A549 (cell line): Measurements from ENCODE around the gene SEPTIN1. TPM values are rescaled to one million over a fixed set of nuclear protein-coding genes. Genes with fewer than 3 reads are reported as not detected.

Source experiments
- ATAC-seq, 2 experiments: fragments of 200-7000 bp in 1 of 2; fragments of >200 bp in 1 of 2; cut with Nextera tagmentation in 1 of 2; cut with Tn5 transposase in 1 of 2; 3 replicates each; pipeline versions ENCODE4 v1.8.0 to v1.9.1; 2018 to 2020; ENCODE audit warnings: mild to moderate bottlenecking in 1 of 2, moderate library complexity in 1 of 2
- CTCF ChIA-PET: fragments of 300-600 bp; sonication (Branson Sonifier 250); formaldehyde crosslinking; extraction: SDS; loops from one replicate; lab custom pipeline; 2021; ENCODE audit warnings: antibody characterized with exemption, inconsistent platforms; lab: Yijun Ruan, JAX
- POLR2A ChIA-PET: fragments of 350-600 bp; formaldehyde crosslinking; extraction: SDS; loops from one replicate; lab custom pipeline; 2021; ENCODE audit warnings: antibody characterized with exemption, inconsistent platforms; lab: Yijun Ruan, JAX
- DNase-seq, 2 experiments: peaks; one replicate each; pipeline versions ENCODE4 v3.0.0 to v3.0.0-alpha.2; 2011 to 2016; ENCODE audit warnings: low read depth in 1 of 2, low spot score in 1 of 2
- FAIRE-seq: peaks from 2 replicates; lab custom pipeline; 2011; peaks lifted over from hg19 to GRCh38; lab: Jason Lieb, UNC
- H3K27ac ChIP-seq, 2 experiments: fragments of >200 bp; sonication (Bioruptor Twin); formaldehyde crosslinking; 3 replicates each; pipeline ENCODE4 v1.5.1; 2016 to 2017
- H3K4me1 ChIP-seq: fragments of >200 bp; sonication (Bioruptor Twin); formaldehyde crosslinking; 3 replicates; pipeline ENCODE4 v1.6.1; 2016
- H3K4me2 ChIP-seq: fragments of >200 bp; sonication (Bioruptor Twin); formaldehyde crosslinking; 3 replicates; pipeline ENCODE4 v1.6.1; 2016
- H3K4me3 ChIP-seq: fragments of >200 bp; sonication (Bioruptor Twin); formaldehyde crosslinking; 3 replicates; pipeline ENCODE4 v1.5.1; 2016
- H3K9me3 ChIP-seq: fragments of >200 bp; sonication (Bioruptor Twin); formaldehyde crosslinking; 3 replicates; pipeline ENCODE4 v1.6.1; 2016
- BHLHE40 ChIP-seq: IDR thresholded peaks from 2 replicates; pipeline ENCODE4 v1.6.1; 2012; ENCODE audit warnings: low read depth, low read length, inconsistent platforms
- CEBPB ChIP-seq, 2 experiments: fragments of >200 bp in 1 of 2; sonication (Bioruptor Twin) in 1 of 2; formaldehyde crosslinking in 1 of 2; IDR thresholded peaks; 2 replicates each; pipeline ENCODE4 v1.6.1; 2012 to 2016
- CHD4 ChIP-seq: fragments of 200-600 bp; sonication (generic); IDR thresholded peaks from 2 replicates; pipeline ENCODE4 v1.6.1; 2016; ENCODE audit warnings: antibody characterized with exemption, mild to moderate bottlenecking, borderline replicate concordance
- CTCF ChIP-seq: fragments of >200 bp; sonication (Bioruptor Twin); formaldehyde crosslinking; IDR thresholded peaks from 3 replicates; pipeline ENCODE4 v1.5.1; 2016
- E2F6 ChIP-seq: IDR thresholded peaks from 2 replicates; pipeline ENCODE4 v1.6.1; 2012; ENCODE audit warnings: low read depth, borderline replicate concordance
- EHF ChIP-seq: fragments of 250-450 bp; sonication (Bioruptor Pico); IDR thresholded peaks from 2 replicates; pipeline ENCODE4 v1.5.0; 2020; ENCODE audit warnings: mild to moderate bottlenecking
- EHMT2 ChIP-seq: fragments of 200-600 bp; sonication (generic); IDR thresholded peaks from 2 replicates; pipeline ENCODE4 v1.6.1; 2016; ENCODE audit warnings: antibody characterized with exemption, low read depth, mild to moderate bottlenecking, moderate library complexity
- ELK1 ChIP-seq: fragments of 150-350 bp; IDR thresholded peaks from 2 replicates; pipeline ENCODE4 v1.6.1; 2014; ENCODE audit warnings: low read depth, mild to moderate bottlenecking, low read length
- EP300 ChIP-seq, 2 experiments: fragments of >200 bp; sonication (Bioruptor Twin); formaldehyde crosslinking; IDR thresholded peaks; 2 replicates in 1 of 2; 3 replicates in 1 of 2; pipeline ENCODE4 v1.6.1; 2016 to 2017
- FOSL2 ChIP-seq, 2 experiments: fragments of 450-650 bp in 1 of 2; fragments of >200 bp in 1 of 2; sonication (Bioruptor Twin) in 1 of 2; formaldehyde crosslinking; IDR thresholded peaks; 2 replicates each; pipeline versions ENCODE4 v1.5.0 to v1.6.1; 2016 to 2020; ENCODE audit warnings: mild to moderate bottlenecking in 1 of 2, moderate library complexity in 1 of 2
- FOXS1 ChIP-seq: fragments of 250-450 bp; sonication (Bioruptor Pico); IDR thresholded peaks from 2 replicates; pipeline ENCODE4 v1.5.0; 2020; ENCODE audit warnings: mild to moderate bottlenecking, moderate library complexity
- GATA3 ChIP-seq: IDR thresholded peaks from 2 replicates; pipeline ENCODE4 v1.6.1; 2012; ENCODE audit warnings: borderline replicate concordance
- HDAC2 ChIP-seq: fragments of 200-600 bp; sonication (generic); IDR thresholded peaks from 2 replicates; pipeline ENCODE4 v1.6.1; 2016
- HOXA7 ChIP-seq: fragments of 250-450 bp; sonication (Bioruptor Pico); IDR thresholded peaks from 2 replicates; pipeline ENCODE4 v1.5.0; 2020; ENCODE audit warnings: mild to moderate bottlenecking, moderate library complexity
- HOXB13 ChIP-seq: fragments of 250-450 bp; sonication (Bioruptor Pico); IDR thresholded peaks from 2 replicates; pipeline ENCODE4 v1.5.0; 2020; ENCODE audit warnings: low read depth, mild to moderate bottlenecking, moderate library complexity
- JUN ChIP-seq, 2 experiments: fragments of >200 bp; sonication (Bioruptor Twin); formaldehyde crosslinking; IDR thresholded peaks; 2 replicates in 1 of 2; 3 replicates in 1 of 2; pipeline ENCODE4 v1.6.1; 2016 to 2017
- JUNB ChIP-seq: fragments of >200 bp; sonication (Bioruptor Twin); formaldehyde crosslinking; IDR thresholded peaks from 2 replicates; pipeline ENCODE4 v1.6.1; 2016
- MAX ChIP-seq: IDR thresholded peaks from 2 replicates; pipeline ENCODE4 v1.6.1; 2012
- MYC ChIP-seq: IDR thresholded peaks from 2 replicates; pipeline ENCODE4 v1.6.1; 2012; ENCODE audit warnings: mild to moderate bottlenecking, inconsistent platforms, low read length, improper control_type of control experiment, borderline replicate concordance
- NFE2L2 ChIP-seq: fragments of 150-350 bp; conservative IDR thresholded peaks from 2 replicates; pipeline ENCODE4 v1.6.1; 2014; ENCODE audit warnings: low read length
- NR3C1 ChIP-seq: fragments of >200 bp; sonication (Bioruptor Twin); formaldehyde crosslinking; IDR thresholded peaks from 3 replicates; pipeline ENCODE4 v1.6.1; 2017
- PBX3 ChIP-seq: IDR thresholded peaks from 2 replicates; pipeline ENCODE4 v1.6.1; 2012
- PHF8 ChIP-seq: fragments of 200-600 bp; sonication (generic); IDR thresholded peaks from 2 replicates; pipeline ENCODE4 v1.6.1; 2016; ENCODE audit warnings: low read depth, mild to moderate bottlenecking, antibody characterized with exemption, moderate library complexity, borderline replicate concordance
- POLR2A ChIP-seq: IDR thresholded peaks from 2 replicates; pipeline ENCODE4 v1.6.1; 2012; ENCODE audit warnings: mild to moderate bottlenecking, low read length
- RAD21 ChIP-seq, 2 experiments: fragments of >200 bp in 1 of 2; sonication (Bioruptor Twin) in 1 of 2; formaldehyde crosslinking in 1 of 2; IDR thresholded peaks in 1 of 2; conservative IDR thresholded peaks in 1 of 2; 2 replicates in 1 of 2; 3 replicates in 1 of 2; pipeline ENCODE4 v1.6.1; 2012 to 2018; ENCODE audit warnings: inconsistent platforms in 1 of 2
- RFX5 ChIP-seq: fragments of 450-650 bp; IDR thresholded peaks from 2 replicates; pipeline ENCODE4 v1.7.1; 2014; ENCODE audit warnings: antibody characterized with exemption, mild to moderate bottlenecking, moderate library complexity
- SMC3 ChIP-seq: fragments of >200 bp; sonication (Bioruptor Twin); formaldehyde crosslinking; IDR thresholded peaks from 3 replicates; pipeline ENCODE4 v1.6.1; 2018; ENCODE audit warnings: inconsistent platforms
- TFCP2L1 ChIP-seq: fragments of 250-450 bp; sonication (Bioruptor Pico); IDR thresholded peaks from 2 replicates; pipeline ENCODE4 v1.5.0; 2021; ENCODE audit warnings: mild to moderate bottlenecking
- WGBS: methylation state at CpG from one replicate; pipeline ENCODE4 v1.1.6; 2017; ENCODE audit errors: missing lambda C conversion rate; 5-methylcytosine and 5-hydroxymethylcytosine counted together
- polyA plus RNA-seq, 4 experiments: library from polyadenylated mRNA; depleted of rRNA in 3 of 4; stranded (reverse); fragments of >200 nt; fragmentation: RNase III in 1 of 4; extraction: RNeasy Plus Mini Kit Qiagen cat#74134 plus additional on column Dnase treatment in 1 of 4; gene quantifications; 2 replicates in 3 of 4; 3 replicates in 1 of 4; pipeline ENCODE4 v1.2.3, GENCODE V29; 2011 to 2017

The SEPTIN1 gene
- polyA plus RNA-seq, 2 of the 4 experiments (the other 2 are of a cell fraction), result 0.17 to 0.65 TPM

- TF ChIP-seq RAD21 (conservative IDR thresholded peaks at IDR 0.05 in 1 of 2, IDR thresholded peaks at IDR 0.05 in 1 of 2) (peak; percentile 73 to 91), FOXS1 (CRISPR knock-in tag) (no peak), SMC3 (peak; percentile 93), NFE2L2 (no peak), MYC (no peak), FOSL2 (IDR thresholded peaks at IDR 0.05) (no peak), FOSL2 (CRISPR knock-in tag; IDR thresholded peaks at IDR 0.05) (no peak), NR3C1 (no peak), CEBPB (IDR thresholded peaks at IDR 0.05) (peak in 1 of 2 experiments; percentile 50; a peak in 1 of 4 replicates), E2F6 (peak; percentile 89), PHF8 (peak; percentile 85), RFX5 (peak; percentile 62), POLR2A (peak; percentile 48; the same call in 1 of the 2 replicates), EHF (CRISPR knock-in tag) (no peak), HOXA7 (CRISPR knock-in tag) (no peak), HDAC2 (peak; percentile 53; the same call in 1 of the 2 replicates), MAX (peak; percentile 97), EHMT2 (no peak), PBX3 (no peak)
Measured at GRCh38 chr16:30429678-30430427, 47.5 kb upstream of the SEPTIN1 start, which contains the start of gene DCTPP1 (continued).

GRCh38 chr16:30429418-30429677, 47.0 kb upstream of the SEPTIN1 start:
- no peak for DNase-seq
- TF ChIP-seq CHD4 (peak; percentile 83; the same call in 1 of the 2 replicates), JUNB (no peak)
- H3K9me3 ChIP-seq, result no peaks in the 10 kb centered on the region
- H3K4me1 ChIP-seq, result peaks cover 12% of the 10 kb centered on the region
- POLR2A ChIA-PET, result interaction anchor here (0.9 to 2.1 kb wide), 14 partner anchors 11 to 221 kb away, joined by 3 to 23 read pairs (median 8); partner anchors contain the start of genes PRR14, SEPHS2, ZNF689 and ZNF747
- peak overlapping the region; percentile 75 for H3K4me2 ChIP-seq
- H3K27ac ChIP-seq, result peak overlapping the region; percentile 77 to 89
- CTCF ChIA-PET, result interaction anchor here (0.5 to 5.3 kb wide), 73 partner anchors 10 to 760 kb away, joined by 3 to 68 read pairs (median 5); partner anchors contain the start of genes GDPD3, SEPHS2, TBC1D10B and TBX6
- FAIRE-seq, result no peak
- peak; percentile 49 to 58 for ATAC-seq
- under 1% methylated on average over 9 of the region's 11 CpGs for WGBS
- peak overlapping the region; percentile 70 for H3K4me3 ChIP-seq

- no peak for ATAC-seq
- CTCF ChIA-PET, result interaction anchor here (1.4 to 2.3 kb wide), 2 partner anchors 19 to 210 kb away, joined by 4 to 13 read pairs; no protein-coding TSS in a partner anchor
- peaks cover 12% of the 10 kb centered on the region for H3K4me1 ChIP-seq
- H3K4me2 ChIP-seq, result peak overlapping the region; percentile 75; the same call in 1 of the 3 replicates
- POLR2A ChIA-PET, result no interaction called here
- no peak for FAIRE-seq
- no peaks in the 10 kb centered on the region for H3K9me3 ChIP-seq
- DNase-seq, result no peak
- H3K4me3 ChIP-seq, result no peak overlapping the region
- no peak overlapping the region for H3K27ac ChIP-seq
- 100% methylated on average over 4 of the region's 4 CpGs for WGBS
- no peak for TF ChIP-seq E2F6
- no peak for TF ChIP-seq TFCP2L1 (CRISPR knock-in tag)
- no peak for TF ChIP-seq BHLHE40
- no peak for TF ChIP-seq ELK1
- TF ChIP-seq JUNB, result no peak
- TF ChIP-seq CTCF, result no peak
- TF ChIP-seq SMC3, result no peak
- TF ChIP-seq HDAC2, result no peak
- TF ChIP-seq HOXA7 (CRISPR knock-in tag), result no peak
- TF ChIP-seq MYC, result no peak
- TF ChIP-seq HOXB13 (CRISPR knock-in tag), result no peak
- no peak for TF ChIP-seq GATA3
- TF ChIP-seq EP300 (IDR thresholded peaks at IDR 0.05), result no peak
- TF ChIP-seq JUN (IDR thresholded peaks at IDR 0.05), result no peak
- no peak for TF ChIP-seq CHD4
Measured at GRCh38 chr16:30428055-30428454, 45.7 kb upstream of the SEPTIN1 start.
